ENCODE measurements around the gene HLA-A. TPM values are rescaled to one million over a fixed set of nuclear protein-coding genes. Genes with fewer than 3 reads are reported as not detected.
A peak's percentile ranks its signal among the peaks of the same experiment; 100 is the strongest.

The HLA-A gene
- total and polyA plus RNA-seq, 2 donors (not counting 3 experiments of a cell fraction or from before 2014, with no cell fraction given) = 294 to 822 TPM

DNA sequence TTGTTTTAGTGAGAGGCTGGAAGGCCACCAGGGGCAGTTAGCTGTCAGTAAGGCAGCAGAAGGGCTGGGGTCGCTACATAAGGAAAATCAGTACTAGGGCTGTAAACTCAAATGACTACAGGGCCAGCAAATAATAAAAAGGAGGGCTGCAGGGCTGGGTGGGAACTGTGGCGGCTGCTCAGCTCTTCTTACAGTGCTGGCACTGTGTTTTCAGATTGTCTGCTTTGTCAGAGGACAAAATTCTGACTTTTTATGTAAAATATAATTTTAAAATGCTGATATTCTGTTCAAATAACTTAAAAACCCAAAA, 23.2 kb downstream of the HLA-A start:
- peak overlapping the region in 2 of 3 experiments; percentile 1 to 67 for H3K4me3 ChIP-seq (replicated peaks in 1 of 3; ENCODE audit: insufficient read depth in 1 of 3, low read depth in 1 of 3, low read length in 3 of 3)
- dilution Hi-C loops (cut with MboI; ENCODE audit: extremely low pct_ligation_motif_present, low sequenced_read_pairs) = no loop called here
- FAIRE-seq = no peak
- no peaks in the 10 kb centered on the region for H3K9me1 ChIP-seq (replicated peaks; ENCODE audit: control insufficient read depth, extremely low read depth, insufficient read depth, low read length)
- no peaks in the 10 kb centered on the region for H3K9me3 ChIP-seq (replicated peaks; ENCODE audit: control insufficient read depth, insufficient read depth, low read length)
- TF ChIP-seq MAX (IDR thresholded peaks at IDR 0.05; ENCODE audit: insufficient read depth, insufficient read length) = no peak
- TF ChIP-seq JUN (IDR thresholded peaks at IDR 0.05; ENCODE audit: borderline replicate concordance, insufficient read depth, insufficient read length, low read depth) = no peak
- TF ChIP-seq, protein P1, sequence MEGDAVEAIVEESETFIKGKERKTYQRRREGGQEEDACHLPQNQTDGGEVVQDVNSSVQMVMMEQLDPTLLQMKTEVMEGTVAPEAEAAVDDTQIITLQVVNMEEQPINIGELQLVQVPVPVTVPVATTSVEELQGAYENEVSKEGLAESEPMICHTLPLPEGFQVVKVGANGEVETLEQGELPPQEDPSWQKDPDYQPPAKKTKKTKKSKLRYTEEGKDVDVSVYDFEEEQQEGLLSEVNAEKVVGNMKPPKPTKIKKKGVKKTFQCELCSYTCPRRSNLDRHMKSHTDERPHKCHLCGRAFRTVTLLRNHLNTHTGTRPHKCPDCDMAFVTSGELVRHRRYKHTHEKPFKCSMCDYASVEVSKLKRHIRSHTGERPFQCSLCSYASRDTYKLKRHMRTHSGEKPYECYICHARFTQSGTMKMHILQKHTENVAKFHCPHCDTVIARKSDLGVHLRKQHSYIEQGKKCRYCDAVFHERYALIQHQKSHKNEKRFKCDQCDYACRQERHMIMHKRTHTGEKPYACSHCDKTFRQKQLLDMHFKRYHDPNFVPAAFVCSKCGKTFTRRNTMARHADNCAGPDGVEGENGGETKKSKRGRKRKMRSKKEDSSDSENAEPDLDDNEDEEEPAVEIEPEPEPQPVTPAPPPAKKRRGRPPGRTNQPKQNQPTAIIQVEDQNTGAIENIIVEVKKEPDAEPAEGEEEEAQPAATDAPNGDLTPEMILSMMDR (IDR thresholded peaks at IDR 0.05; ENCODE audit: extremely low read depth in 1 of 2, insufficient read depth in 1 of 2, low read depth in 1 of 2, low read length in 2 of 2) = no peak
- no peak for TF ChIP-seq POLR2A (IDR thresholded peaks at IDR 0.05; ENCODE audit: low read depth, low read length)
- no peak for TF ChIP-seq MYC (IDR thresholded peaks at IDR 0.05; ENCODE audit: low read depth, low read length)
- TF ChIP-seq FOS (IDR thresholded peaks at IDR 0.05; ENCODE audit: borderline replicate concordance, insufficient read depth, low read length) = no peak
- peaks cover 44% of the 10 kb centered on the region for H3K4me1 ChIP-seq (ENCODE audit: control insufficient read depth, extremely low read depth, insufficient read depth, low read length)
- H3K4me2 ChIP-seq (ENCODE audit: insufficient read depth, low read length) = peak overlapping the region; percentile 87
- intact Hi-C loops (cut with micrococcal nuclease) = loop anchor here (1.0 to 5.0 kb wide), 3 partner anchors 23 to 102 kb away; partner anchors contain the start of genes HLA-A and PPP1R11
- ChIA-PET POLR2A (no interaction called here), CTCF (interaction anchor here (1.1 to 4.0 kb wide), 3 partner anchors 10 to 117 kb away, joined by 3 to 29 read pairs (median 24); no protein-coding TSS in a partner anchor)
- no peaks in the 10 kb centered on the region for H3K36me3 ChIP-seq (ENCODE audit: control insufficient read depth in 2 of 2, extremely low read depth in 1 of 2, insufficient read depth in 2 of 2, low read length in 2 of 2)
- H3K9ac ChIP-seq (replicated peaks; ENCODE audit: extremely low read depth, insufficient read depth, low read length) = peak overlapping the region; percentile 82
- H4K20me1 ChIP-seq (replicated peaks; ENCODE audit: control insufficient read depth, extremely low read depth, insufficient read depth, low read length) = no peaks in the 10 kb centered on the region
- H3K27ac ChIP-seq (ENCODE audit: insufficient read depth, low read depth, low read length) = peak overlapping the region; percentile 94
- TSS peak; percentile 60 for BruUV-seq (replicated peaks)
- peak overlapping the region; percentile 57 for H2AFZ ChIP-seq (ENCODE audit: low read depth, low read length)
- H3K79me2 ChIP-seq (ENCODE audit: control insufficient read depth, insufficient read depth, low read length) = no peaks in the 10 kb centered on the region
- H3K27me3 ChIP-seq (ENCODE audit: control insufficient read depth in 2 of 2, insufficient read depth in 2 of 2, low read length in 2 of 2) = no peaks in the 10 kb centered on the region
- no peak for DNase-seq (ENCODE audit: low read depth, low spot score)
